Vagina (tissue), 2 donors: ENCODE measurements around the gene BICC1. TPM values are rescaled to one million over a fixed set of nuclear protein-coding genes. Genes with fewer than 3 reads are reported as not detected.

ENCODE experiments used
- DNase-seq, 2 donors: peaks; one replicate each; pipeline ENCODE4 v3.0.0-alpha.2; 2017; ENCODE audit errors: extremely low spot score in 2 of 2
- H3K27ac ChIP-seq: fragments of 200-600 bp; sonication (generic); one replicate; pipeline ENCODE4 v1.5.1; 2019
- H3K27me3 ChIP-seq: fragments of 200-600 bp; sonication (generic); one replicate; pipeline ENCODE4 v1.5.1; 2019
- H3K36me3 ChIP-seq, 2 donors: fragments of 200-600 bp; sonication (generic); one replicate each; pipeline ENCODE4 v1.5.1; 2017 to 2019
- H3K4me1 ChIP-seq: fragments of 200-600 bp; sonication (generic); one replicate; pipeline ENCODE4 v1.5.1; 2019
- H3K4me3 ChIP-seq, 2 donors: fragments of 200-600 bp; sonication (generic); 1 replicate in 1 of 2; 2 replicates in 1 of 2; pipeline ENCODE4 v1.5.1; 2016 to 2019
- H3K9me3 ChIP-seq: fragments of 200-600 bp; sonication (generic); one replicate; pipeline ENCODE4 v1.5.1; 2019
- POLR2A ChIP-seq, 2 donors: fragments of 450-650 bp; IDR thresholded peaks; one replicate each; pipeline ENCODE4 v1.6.1; 2017; ENCODE audit warnings: antibody characterized with exemption in 2 of 2, mild to moderate bottlenecking in 2 of 2, moderate library complexity in 2 of 2
- POLR2AphosphoS5 ChIP-seq, 2 donors: sonication (generic); formaldehyde crosslinking; IDR thresholded peaks; one replicate each; pipeline ENCODE4 v1.9.0; 2017; ENCODE audit warnings: antibody characterized with exemption in 2 of 2, mild to moderate bottlenecking in 2 of 2, low read depth in 1 of 2; ENCODE audit not compliant: insufficient read depth in 1 of 2
- intact Hi-C: fragments of 100-400 bp; cut with DNase I; formaldehyde crosslinking; loops from one replicate; pipeline ENCODE4 v1.15.1; 2023
- total RNA-seq: library from RNA; depleted of rRNA; stranded (reverse); fragments of >200 nt; gene quantifications from one replicate; pipeline ENCODE4 v1.2.3, GENCODE V29; 2016
- TF ChIP-seq, protein P1 (sequence below), 3 experiments: fragments of 450-650 bp in 2 of 3; fragments of 200-600 bp in 1 of 3; sonication (generic) in 1 of 3; IDR thresholded peaks; one replicate each; pipeline ENCODE4 v1.5.1; 2017 to 2019; ENCODE audit warnings: antibody characterized with exemption in 3 of 3, mild to moderate bottlenecking in 2 of 3, moderate library complexity in 2 of 3

Gene BICC1
- total RNA-seq, 1 donor from 2014 or later = 15.2 TPM

DNA sequence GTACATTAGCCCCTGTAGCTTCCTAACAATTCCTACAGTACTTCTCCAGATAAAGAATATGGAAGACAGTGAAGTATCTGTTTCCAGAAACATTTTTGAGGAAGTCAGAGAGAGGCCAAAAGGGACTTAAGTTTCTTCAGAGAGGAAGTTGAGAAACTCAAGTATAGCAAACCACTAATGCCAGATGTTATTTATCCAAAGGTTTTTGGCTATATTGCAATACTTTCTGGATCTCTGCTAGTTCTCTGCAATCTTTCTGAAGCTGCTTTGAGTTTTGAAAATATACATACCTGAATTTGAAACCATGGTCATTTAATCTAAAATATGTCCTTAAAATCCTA is 64.7 kb downstream of the BICC1 start:
- peak overlapping the region; percentile 42 for H3K27ac ChIP-seq
- H3K4me3 ChIP-seq = no peak overlapping the region
- intact Hi-C loops = no loop called here
- no peak for DNase-seq
- H3K27me3 ChIP-seq = no peaks in the 10 kb centered on the region
- no peaks in the 10 kb centered on the region for H3K36me3 ChIP-seq
- no peaks in the 10 kb centered on the region for H3K9me3 ChIP-seq
- no peaks in the 10 kb centered on the region for H3K4me1 ChIP-seq
- TF ChIP-seq POLR2A (IDR thresholded peaks at IDR 0.05) (no peak), POLR2AphosphoS5 (IDR thresholded peaks at IDR 0.05; ENCODE audit: insufficient read depth in 1 of 2, low read depth in 1 of 2) (no peak)
- TF ChIP-seq, protein P1, sequence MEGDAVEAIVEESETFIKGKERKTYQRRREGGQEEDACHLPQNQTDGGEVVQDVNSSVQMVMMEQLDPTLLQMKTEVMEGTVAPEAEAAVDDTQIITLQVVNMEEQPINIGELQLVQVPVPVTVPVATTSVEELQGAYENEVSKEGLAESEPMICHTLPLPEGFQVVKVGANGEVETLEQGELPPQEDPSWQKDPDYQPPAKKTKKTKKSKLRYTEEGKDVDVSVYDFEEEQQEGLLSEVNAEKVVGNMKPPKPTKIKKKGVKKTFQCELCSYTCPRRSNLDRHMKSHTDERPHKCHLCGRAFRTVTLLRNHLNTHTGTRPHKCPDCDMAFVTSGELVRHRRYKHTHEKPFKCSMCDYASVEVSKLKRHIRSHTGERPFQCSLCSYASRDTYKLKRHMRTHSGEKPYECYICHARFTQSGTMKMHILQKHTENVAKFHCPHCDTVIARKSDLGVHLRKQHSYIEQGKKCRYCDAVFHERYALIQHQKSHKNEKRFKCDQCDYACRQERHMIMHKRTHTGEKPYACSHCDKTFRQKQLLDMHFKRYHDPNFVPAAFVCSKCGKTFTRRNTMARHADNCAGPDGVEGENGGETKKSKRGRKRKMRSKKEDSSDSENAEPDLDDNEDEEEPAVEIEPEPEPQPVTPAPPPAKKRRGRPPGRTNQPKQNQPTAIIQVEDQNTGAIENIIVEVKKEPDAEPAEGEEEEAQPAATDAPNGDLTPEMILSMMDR (IDR thresholded peaks at IDR 0.05) = no peak

DNA sequence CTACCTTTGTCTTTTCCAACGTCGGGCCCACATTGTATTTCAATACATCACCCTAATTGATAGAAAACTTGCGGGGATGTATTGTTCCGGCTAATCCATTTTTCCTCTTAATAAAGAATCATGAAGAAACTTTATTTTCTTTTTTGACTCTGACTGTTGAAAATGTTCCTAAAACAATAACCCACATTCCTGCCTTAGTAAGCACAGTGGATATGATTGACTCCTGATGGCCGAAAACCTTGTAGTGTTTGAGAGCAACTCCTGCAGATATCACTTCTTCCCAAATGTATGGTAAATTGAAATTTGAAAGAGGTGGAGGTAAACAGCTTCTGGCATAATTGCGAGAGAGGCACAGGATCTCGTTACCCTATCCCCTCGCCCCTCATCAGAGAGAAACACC is 65.7 kb downstream of the BICC1 start:
- intact Hi-C loops = no loop called here
- Histone ChIP-seq H3K27ac (peak overlapping the region; percentile 2), H3K9me3 (no peaks in the 10 kb centered on the region), H3K4me3 (no peak overlapping the region), H3K36me3 (no peaks in the 10 kb centered on the region), H3K27me3 (no peaks in the 10 kb centered on the region), H3K4me1 (no peaks in the 10 kb centered on the region)
- DNase-seq = no peak
- TF ChIP-seq POLR2AphosphoS5 (IDR thresholded peaks at IDR 0.05; ENCODE audit: insufficient read depth in 1 of 2, low read depth in 1 of 2) = no peak
- TF ChIP-seq, protein P1 (IDR thresholded peaks at IDR 0.05) = no peak

DNA sequence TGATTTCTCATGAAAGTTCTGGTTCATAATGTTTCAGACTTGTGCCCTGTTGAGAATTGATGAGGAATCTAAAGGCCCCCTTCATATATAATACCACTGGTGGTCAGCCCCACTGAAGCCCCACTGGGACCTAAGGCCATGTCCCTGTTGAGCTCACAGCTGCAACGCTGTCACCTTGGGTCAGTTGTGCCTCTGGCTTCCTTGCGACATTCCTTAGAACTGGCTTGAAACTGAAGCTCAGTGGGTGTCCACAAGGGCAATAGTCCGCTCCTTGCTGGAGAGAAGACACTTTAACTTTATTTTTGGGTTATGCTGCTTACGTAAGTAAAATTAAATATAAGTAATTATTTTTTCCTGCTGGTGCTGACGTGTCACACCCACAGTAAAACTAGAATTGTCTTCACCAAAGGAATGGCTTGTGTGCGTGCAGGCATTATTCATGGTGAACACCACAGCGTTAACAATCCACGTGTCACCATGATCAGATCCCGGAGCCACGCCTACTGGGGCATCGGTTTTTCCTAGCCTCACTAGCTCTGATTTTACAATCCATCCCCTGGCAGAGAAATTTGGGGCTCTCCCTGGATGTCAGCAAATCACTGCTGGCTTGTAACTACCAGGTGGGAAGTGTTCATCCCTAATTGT is 66.5 kb downstream of the BICC1 start:
- H3K27me3 ChIP-seq = no peaks in the 10 kb centered on the region
- no peak for DNase-seq
- no peaks in the 10 kb centered on the region for H3K4me1 ChIP-seq
- no peak overlapping the region for H3K4me3 ChIP-seq
- TF ChIP-seq POLR2A (IDR thresholded peaks at IDR 0.05) (no peak), POLR2AphosphoS5 (IDR thresholded peaks at IDR 0.05; ENCODE audit: insufficient read depth in 1 of 2, low read depth in 1 of 2) (no peak)
- TF ChIP-seq, protein P1 (IDR thresholded peaks at IDR 0.05) = no peak
- intact Hi-C loops = no loop called here
- H3K27ac ChIP-seq = peak overlapping the region; percentile 2
- H3K36me3 ChIP-seq = no peaks in the 10 kb centered on the region
- no peaks in the 10 kb centered on the region for H3K9me3 ChIP-seq

DNA sequence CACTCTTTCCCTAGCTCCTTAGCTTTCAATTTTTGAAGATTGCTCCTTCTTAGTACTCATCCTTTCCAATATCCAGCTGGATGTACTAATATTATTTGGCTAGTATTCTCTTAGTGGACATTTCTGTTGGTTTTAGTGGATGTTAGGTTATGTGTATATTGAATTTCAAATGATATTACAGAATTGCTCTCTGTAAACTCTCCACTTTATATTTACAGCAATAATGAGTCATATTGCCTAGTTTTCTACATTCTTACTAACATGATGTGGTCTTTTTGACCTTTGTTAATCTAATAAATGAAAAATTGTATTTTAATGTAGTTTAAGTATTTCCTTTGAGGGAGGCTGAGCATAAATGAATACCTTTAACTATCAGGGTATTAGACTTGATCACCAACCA is 69.4 kb downstream of the BICC1 start:
- H3K4me3 ChIP-seq = no peak overlapping the region
- no peaks in the 10 kb centered on the region for H3K27me3 ChIP-seq
- no peaks in the 10 kb centered on the region for H3K4me1 ChIP-seq
- H3K27ac ChIP-seq = no peak overlapping the region
- intact Hi-C loops = no loop called here
- H3K9me3 ChIP-seq = no peaks in the 10 kb centered on the region
- no peak for TF ChIP-seq POLR2AphosphoS5 (IDR thresholded peaks at IDR 0.05; ENCODE audit: insufficient read depth in 1 of 2, low read depth in 1 of 2)
- TF ChIP-seq, protein P1 (IDR thresholded peaks at IDR 0.05) = no peak
- TF ChIP-seq POLR2A (IDR thresholded peaks at IDR 0.05) = no peak
- no peak for DNase-seq
- H3K36me3 ChIP-seq = no peaks in the 10 kb centered on the region

DNA sequence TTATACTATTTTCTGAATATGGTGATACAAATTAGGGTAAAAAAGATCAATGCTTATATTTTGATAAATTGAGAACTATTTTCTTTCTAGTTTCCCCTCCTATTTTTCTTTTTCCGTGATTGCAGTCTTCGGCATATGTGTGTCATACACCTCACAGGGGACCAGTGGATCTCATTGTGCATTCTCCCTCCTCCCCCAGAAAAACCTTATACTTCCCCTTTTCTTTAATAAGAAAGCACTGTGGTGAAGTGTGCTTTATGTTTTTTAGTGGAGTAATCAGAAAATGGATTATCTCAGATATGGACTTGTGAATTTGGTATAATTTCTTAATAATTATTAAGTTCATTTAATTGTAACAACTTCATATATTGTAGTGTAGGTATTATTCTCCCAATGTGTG is 72.8 kb downstream of the BICC1 start:
- H3K4me3 ChIP-seq = no peak overlapping the region
- no peaks in the 10 kb centered on the region for H3K27me3 ChIP-seq
- H3K36me3 ChIP-seq = no peaks in the 10 kb centered on the region
- TF ChIP-seq POLR2AphosphoS5 (IDR thresholded peaks at IDR 0.05; ENCODE audit: insufficient read depth in 1 of 2, low read depth in 1 of 2) = no peak
- TF ChIP-seq, protein P1 (IDR thresholded peaks at IDR 0.05) = no peak
- TF ChIP-seq POLR2A (IDR thresholded peaks at IDR 0.05) = no peak
- peaks cover 11% of the 10 kb centered on the region for H3K4me1 ChIP-seq
- no peaks in the 10 kb centered on the region for H3K9me3 ChIP-seq
- H3K27ac ChIP-seq = no peak overlapping the region
- intact Hi-C loops = no loop called here
- no peak for DNase-seq
